Measurements from ENCODE around the gene ADAM22.
"Not testable (repeated sequence)": the region's sequence is repeated elsewhere in the genome, so short reads cannot be mapped to it uniquely, and the experiment has no call there.

Gene ADAM22, protein sequence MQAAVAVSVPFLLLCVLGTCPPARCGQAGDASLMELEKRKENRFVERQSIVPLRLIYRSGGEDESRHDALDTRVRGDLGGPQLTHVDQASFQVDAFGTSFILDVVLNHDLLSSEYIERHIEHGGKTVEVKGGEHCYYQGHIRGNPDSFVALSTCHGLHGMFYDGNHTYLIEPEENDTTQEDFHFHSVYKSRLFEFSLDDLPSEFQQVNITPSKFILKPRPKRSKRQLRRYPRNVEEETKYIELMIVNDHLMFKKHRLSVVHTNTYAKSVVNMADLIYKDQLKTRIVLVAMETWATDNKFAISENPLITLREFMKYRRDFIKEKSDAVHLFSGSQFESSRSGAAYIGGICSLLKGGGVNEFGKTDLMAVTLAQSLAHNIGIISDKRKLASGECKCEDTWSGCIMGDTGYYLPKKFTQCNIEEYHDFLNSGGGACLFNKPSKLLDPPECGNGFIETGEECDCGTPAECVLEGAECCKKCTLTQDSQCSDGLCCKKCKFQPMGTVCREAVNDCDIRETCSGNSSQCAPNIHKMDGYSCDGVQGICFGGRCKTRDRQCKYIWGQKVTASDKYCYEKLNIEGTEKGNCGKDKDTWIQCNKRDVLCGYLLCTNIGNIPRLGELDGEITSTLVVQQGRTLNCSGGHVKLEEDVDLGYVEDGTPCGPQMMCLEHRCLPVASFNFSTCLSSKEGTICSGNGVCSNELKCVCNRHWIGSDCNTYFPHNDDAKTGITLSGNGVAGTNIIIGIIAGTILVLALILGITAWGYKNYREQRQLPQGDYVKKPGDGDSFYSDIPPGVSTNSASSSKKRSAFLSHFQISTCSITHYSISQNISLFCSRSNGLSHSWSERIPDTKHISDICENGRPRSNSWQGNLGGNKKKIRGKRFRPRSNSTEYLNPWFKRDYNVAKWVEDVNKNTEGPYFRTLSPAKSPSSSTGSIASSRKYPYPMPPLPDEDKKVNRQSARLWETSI

DNA sequence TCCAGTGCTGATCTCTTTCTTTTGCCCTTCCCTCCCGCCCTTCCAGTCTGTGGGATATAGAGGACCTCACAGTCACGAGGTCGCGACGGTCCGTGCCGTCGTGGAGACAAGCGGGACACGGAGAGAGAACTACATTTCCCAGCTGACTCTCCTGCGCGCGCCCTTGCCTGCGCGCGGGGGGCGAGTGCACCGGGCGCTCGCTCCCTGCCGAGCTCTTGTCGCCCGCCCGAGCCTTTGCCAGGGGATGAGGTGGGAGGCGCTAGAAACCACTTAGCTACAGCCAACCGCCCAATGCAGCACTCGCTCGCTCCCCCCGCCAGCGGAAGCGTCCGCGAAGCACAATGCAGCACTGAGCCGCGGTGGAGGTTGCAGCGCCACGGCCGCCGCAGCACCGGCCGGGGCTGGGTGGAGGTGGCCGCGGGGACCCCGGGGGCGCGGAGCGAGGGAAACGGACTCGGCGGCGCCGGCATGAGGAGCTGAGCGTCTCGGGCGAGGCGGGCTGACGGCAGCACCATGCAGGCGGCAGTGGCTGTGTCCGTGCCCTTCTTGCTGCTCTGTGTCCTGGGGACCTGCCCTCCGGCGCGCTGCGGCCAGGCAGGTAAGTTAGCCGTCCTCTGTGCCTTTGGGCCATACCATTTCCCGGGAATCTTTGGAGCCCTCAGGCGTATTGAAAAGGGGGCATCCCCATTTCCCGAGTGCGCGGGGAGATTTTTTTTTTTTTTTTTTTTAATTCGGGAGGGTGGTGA is at the start of gene ADAM22:
Gene ADAM22, plus strand, starts transcription at position 299 of the 746 bp plus-strand sequence. Its CDS starts 215 bp downstream, at position 514.
- peak; percentile 82 for DNase-seq

DNA sequence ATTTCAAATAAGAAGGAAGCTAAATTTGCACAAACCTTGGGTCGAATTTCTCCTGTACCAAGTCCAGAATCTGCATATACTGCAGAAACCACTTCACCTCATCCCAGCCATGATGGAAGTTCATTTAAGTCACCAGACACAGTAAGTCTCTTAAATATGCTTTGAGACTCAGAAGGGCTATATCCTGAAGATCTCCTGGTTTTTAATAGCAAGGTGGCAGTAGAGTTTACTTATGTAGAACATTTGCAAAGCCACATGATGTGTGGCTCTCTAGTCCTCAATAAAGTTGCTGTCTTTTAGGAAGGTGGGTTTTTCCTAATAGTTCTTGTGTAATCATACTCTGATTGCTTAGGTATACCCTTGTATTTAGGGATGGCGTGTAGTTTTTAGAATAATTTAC is 49.0 kb upstream of the ADAM22 start:
- DNase-seq = no peak

GRCh38 chr7:87886875-87887274 is 47.2 kb upstream of the ADAM22 start:
- DNase-seq = peak; percentile 37

- DNase-seq = no peak
Observed at GRCh38 chr7:87895363-87895762, 38.7 kb upstream of the ADAM22 start.

- DNase-seq = no peak
Observed at GRCh38 chr7:87899255-87899654, 34.8 kb upstream of the ADAM22 start.

- not testable (repeated sequence) for DNase-seq
Observed at GRCh38 chr7:87907136-87907906, 26.7 kb upstream of the ADAM22 start.

- not testable (repeated sequence) for DNase-seq
Observed at GRCh38 chr7:87908814-87909213, 25.2 kb upstream of the ADAM22 start.

DNA sequence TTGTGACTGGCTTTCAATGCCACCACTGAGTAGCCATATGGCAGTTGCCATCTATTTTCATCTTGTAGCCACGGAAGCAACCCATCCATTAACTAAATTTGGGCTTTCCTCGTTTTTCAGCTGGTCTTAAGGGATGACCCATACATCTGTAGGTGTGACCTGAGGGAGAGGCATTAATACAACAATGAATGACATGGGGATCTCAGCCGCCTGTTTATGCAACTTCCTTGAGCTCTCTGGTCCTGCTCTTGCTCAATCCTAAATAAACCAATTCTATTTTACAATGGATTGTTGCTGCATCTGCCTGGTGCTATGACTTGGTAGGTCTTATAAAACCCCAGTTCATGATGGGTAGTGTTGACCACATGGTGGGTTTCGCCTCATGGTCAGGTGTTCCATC is 21.9 kb upstream of the ADAM22 start:
- no peak for DNase-seq

DNA sequence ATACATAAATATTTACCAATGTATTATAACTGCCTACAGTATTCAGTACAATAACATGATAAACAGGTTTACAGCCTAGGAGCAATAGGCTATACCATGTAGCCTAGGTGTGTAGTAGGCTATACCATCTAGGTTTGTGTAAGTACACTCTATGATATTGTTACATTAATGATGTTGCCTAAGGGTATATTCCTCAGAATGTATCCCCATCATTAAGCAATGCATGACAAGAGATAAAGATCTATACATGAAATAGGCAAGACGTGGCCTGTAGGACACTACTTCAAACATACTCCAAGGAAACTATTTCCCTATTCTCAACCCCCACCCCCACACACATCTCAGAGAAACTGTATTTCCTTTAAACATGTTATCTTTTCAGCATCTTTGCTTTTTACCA is 15.3 kb upstream of the ADAM22 start:
- no peak for DNase-seq

GRCh38 chr7:87919875-87920274 is 14.2 kb upstream of the ADAM22 start:
- DNase-seq = no peak

DNA sequence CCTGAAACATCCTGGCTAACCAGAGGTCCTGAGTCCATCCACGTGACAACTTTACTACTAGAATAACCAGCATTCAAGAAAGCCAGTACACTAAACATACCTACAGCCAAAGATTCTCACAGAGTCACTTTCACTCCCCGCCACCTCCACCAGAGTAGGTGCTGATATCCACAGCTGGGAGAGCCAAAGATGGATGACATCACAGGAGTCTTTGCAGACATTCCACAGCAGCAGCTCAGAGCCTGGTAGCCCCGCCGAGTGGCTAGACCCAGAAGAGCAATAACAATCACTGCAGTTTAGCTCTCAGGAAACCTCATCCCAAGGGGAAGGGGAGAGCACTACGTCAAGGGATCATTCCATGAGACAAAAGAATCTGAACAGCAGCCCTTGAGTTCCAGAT is 13.5 kb upstream of the ADAM22 start:
- DNase-seq = no peak

- not testable (repeated sequence) for DNase-seq
Observed at GRCh38 chr7:87922759-87923395, 11.2 kb upstream of the ADAM22 start.

- peak; percentile 3 for DNase-seq
Observed at GRCh38 chr7:87926581-87927461, 7.2 kb upstream of the ADAM22 start.

- DNase-seq = no peak
Observed at GRCh38 chr7:87933605-87933952, 472 bp upstream of the ADAM22 start.

DNA sequence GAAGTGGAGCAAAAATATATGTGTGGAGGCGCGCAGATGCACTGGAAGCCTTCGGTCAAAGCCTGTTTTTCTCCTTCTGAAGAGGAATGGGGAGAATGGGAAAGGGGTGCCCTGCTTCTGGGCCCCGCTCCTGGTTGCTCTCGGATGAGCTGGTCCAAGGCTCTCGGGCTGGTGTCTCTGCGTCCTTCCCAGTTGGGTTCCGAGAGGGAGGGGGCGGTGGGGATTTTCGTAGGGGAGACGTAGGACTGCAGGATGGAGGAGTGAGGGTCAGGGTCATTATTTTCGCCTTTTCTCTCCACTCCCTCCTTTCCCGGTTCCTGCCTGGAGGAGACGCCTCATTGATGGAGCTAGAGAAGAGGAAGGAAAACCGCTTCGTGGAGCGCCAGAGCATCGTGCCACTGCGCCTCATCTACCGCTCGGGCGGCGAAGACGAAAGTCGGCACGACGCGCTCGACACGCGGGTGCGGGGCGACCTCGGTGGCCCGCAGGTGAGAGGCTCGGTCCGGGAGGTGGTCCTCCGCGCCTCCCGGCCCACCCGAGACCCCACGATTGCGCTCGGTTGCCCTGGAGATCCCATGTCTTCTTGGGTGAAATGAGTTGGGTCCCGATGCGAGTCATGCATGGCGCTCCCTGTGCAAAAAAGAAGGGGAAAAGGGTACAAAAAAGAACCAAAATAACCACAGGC is 790 bp downstream of the ADAM22 start:
- DNase-seq = peak; percentile 14

DNA sequence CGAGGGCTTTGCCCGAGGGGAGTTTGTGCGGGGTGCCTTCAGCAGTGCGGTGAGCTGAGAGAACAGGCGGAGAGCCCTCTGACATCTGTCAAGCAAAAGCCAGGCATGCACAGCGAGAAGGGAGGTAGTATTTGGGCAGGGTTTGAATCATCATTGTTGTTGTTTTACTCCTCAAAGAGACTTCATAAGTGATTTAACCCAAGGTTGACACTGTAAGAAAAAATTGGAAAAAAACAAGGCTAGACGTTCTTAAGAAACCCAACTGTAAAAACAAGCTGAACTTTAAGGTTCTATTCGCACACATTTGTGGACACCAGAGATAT is 1.3 kb downstream of the ADAM22 start:
- DNase-seq = no peak

DNA sequence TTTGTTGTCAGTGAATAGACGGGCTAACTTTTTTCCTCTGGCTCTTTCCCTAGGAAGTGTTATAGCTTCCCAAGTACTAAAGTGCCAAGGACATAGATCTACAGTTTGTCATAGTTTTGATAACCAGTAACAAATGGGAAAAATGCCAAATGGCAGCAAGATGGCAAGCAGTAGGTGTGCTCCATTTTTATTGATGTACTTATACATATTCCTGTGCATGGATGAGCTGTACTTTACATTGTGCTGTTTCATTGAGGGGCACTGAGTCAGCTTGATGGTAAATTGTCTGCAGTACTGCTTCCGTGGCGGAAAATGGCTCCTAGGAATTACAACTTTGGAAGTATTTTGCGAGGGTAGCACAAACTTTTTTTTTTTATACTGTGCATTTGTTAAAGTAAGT is 7.1 kb downstream of the ADAM22 start:
- no peak for DNase-seq

- DNase-seq = no peak
Observed at GRCh38 chr7:87944547-87944946, 10.5 kb downstream of the ADAM22 start.

- not testable (repeated sequence) for DNase-seq
Observed at GRCh38 chr7:87945926-87946325, 11.9 kb downstream of the ADAM22 start.

- DNase-seq = no peak
Observed at GRCh38 chr7:87948371-87948770, 14.3 kb downstream of the ADAM22 start.
